Measurements from ENCODE around the gene ADARB1. TPM values are rescaled to one million over a fixed set of nuclear protein-coding genes. Genes with fewer than 3 reads are reported as not detected.

ADARB1 gene
- total RNA-seq, 4 donors from 2014 or later, result 12.1 to 32.4 (median 14.4) TPM

DNA sequence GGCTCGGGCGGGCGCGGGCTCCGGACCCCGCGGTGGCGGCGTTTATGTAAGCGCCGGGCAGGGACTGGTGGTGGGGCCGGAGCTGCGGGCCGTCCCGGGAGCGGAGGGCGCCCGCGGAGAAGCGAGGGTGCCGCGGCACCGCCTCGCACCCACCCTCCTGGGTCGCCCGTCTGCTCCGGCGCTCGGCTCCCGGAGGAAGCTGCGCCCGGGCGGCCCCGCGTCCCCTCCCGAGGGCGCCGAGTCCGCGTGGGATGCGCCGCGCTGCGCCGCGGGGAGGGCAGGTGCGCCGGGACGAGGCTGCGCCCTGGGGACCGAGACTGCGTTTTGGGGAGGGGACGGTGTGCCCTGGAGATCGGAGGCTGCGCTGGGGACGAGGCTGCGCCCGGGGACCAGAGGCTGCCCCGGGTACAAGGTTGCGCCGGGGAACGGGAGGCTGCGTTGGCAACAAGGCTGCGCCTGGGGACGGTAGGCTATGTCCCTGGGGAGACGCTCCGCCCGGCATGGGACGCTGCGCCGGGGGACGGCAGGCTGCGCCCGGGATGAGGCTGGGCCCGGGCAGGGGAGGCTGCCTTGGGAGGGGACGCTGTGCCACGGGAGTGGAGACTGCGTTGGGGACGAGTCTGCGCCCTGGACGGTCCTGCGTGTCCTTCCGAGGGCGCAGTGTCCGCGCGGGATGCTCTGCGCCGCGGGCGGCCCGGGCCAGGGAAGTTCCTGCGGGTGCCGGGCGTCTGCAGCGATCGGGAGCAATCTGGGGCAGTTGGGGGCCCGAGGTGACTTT, 627 bp downstream of the ADARB1 start:
- TF ChIP-seq, protein P1, sequence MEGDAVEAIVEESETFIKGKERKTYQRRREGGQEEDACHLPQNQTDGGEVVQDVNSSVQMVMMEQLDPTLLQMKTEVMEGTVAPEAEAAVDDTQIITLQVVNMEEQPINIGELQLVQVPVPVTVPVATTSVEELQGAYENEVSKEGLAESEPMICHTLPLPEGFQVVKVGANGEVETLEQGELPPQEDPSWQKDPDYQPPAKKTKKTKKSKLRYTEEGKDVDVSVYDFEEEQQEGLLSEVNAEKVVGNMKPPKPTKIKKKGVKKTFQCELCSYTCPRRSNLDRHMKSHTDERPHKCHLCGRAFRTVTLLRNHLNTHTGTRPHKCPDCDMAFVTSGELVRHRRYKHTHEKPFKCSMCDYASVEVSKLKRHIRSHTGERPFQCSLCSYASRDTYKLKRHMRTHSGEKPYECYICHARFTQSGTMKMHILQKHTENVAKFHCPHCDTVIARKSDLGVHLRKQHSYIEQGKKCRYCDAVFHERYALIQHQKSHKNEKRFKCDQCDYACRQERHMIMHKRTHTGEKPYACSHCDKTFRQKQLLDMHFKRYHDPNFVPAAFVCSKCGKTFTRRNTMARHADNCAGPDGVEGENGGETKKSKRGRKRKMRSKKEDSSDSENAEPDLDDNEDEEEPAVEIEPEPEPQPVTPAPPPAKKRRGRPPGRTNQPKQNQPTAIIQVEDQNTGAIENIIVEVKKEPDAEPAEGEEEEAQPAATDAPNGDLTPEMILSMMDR (IDR thresholded peaks at IDR 0.05; ENCODE audit: low read depth), result no peak

DNA sequence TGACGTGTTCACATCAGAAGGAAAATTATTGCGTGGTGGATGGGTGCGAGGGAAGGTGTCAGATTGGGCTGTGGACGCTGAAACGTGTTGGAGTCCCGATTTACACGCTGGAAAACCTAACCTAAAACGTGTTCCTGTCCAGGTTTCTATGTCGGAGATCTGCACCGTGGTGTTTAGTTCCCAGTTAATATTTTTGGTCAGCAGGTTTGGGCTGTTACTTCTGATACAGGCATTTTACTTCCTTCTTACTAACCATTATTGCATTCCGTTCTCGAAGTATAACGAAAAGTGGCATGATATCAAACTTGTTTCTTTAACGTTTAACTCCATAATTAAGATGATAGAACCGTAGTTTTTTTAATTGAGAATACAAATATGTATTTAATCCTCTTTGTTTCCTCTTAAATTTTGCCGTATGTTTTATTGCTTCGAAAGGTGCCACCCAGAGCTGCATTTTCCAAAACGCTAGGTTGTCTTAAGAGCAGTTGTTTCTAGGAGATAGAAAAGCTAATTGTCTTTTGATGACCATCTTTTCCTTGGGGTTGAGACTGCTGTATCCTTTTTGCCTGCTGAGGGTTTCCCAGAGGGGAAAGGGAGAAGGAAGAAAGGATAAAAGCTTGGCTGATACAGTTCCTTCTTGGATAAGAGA, 1.3 kb downstream of the ADARB1 start:
- TF ChIP-seq, protein P1 (IDR thresholded peaks at IDR 0.05; ENCODE audit: low read depth), result no peak

DNA sequence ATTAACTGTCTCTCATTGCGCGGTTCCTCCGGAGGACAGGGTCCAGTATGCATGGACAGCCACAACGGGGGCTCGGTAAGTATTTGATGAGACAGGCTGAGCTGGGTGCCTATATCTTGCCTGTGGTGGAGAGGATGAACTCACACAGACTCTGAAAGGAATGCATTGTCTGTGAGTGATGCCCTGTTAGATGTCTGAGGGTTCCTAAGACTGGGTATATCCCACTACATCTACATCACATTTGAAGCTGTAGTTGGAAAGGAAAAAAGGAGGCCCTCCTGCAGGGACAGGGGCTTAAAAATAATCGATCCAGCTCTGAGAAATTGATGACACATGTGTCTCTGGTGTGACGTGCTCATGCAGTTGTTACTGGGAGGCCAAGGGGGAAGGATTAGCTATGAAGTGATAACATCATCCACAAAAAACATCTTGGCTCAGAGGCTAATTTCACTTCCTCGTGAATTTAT, 1.9 kb downstream of the ADARB1 start:
- TF ChIP-seq, protein P1 (IDR thresholded peaks at IDR 0.05; ENCODE audit: low read depth), result no peak

DNA sequence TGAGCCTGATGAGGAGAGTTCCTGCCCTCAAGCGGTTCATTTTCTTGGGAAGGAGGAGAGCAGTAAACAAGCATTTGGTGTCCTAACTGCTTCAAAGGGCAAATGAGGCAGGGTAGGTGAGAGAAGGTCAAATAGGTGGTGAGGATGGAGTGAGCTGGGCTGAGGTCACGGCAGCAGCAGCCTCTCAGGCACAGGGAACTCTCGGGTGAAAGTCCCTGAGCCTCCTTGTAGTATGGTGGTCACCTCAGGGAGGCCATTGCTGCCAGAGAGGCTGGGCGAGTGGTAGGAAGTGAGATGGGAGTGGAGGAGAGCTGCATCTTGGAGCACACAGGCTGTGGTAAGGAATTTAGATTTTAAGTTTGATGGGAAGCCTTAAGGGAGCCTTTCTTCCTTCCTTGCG, 4.0 kb downstream of the ADARB1 start:
- TF ChIP-seq, protein P1 (IDR thresholded peaks at IDR 0.05; ENCODE audit: low read depth), result no peak

DNA sequence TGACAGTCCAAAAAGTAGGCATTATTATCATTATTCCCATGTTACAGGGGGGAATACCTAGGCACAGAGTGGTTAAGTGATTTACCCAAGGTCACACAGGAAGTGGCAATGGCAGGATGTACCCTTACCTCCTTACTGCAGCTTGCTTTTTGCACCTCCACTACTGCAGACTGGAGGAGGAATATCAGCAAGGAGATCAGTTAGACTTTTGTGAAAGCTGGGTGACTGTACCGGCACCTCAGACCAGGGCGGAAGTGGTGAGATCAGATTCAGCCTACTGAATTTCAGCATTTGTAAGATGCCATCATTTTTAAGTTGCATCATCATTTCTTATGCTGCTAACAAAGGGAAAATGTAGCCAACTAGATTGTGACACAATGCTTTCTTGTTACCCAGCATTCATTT, 4.5 kb downstream of the ADARB1 start:
- TF ChIP-seq, protein P1 (IDR thresholded peaks at IDR 0.05; ENCODE audit: low read depth), result no peak

DNA sequence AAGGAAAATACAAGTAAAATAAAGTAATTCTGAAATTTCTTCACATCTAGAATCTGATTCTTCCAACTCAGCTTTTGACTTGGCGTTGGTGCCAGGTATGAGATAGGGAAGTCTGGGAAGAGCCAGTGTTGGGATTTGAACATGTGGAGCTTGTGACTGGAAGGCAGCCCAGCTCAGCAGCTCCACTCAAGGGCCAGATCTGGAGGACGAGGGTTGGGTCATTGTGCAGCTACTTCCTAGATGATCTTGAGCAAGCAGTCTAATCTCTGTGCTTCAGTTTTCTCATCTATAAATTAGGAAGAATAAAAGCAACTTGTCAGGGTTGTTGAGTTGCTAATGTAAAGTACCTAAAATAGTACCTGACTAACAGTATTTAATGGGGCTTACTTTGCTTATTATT, 5.0 kb downstream of the ADARB1 start:
- TF ChIP-seq, protein P1 (IDR thresholded peaks at IDR 0.05; ENCODE audit: low read depth), result no peak

DNA sequence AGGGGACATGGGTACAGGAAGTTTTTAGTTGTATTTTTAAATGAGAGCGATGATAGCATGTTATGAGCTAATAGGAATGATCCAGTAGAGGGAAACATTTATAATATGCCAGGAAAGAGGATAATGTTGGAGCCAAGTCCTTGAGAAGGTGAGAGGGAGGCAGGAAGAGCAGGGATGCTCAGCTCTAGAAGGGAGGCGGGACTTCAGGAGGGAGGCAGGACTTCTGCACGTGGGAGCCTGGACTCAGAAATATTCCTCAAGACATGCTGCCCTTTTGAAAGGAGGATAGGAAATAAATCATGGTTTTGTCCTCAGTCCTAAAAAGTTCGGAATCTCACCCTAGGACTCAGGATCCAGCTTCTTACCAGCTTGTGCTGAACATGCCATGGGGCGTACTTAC, 5.9 kb downstream of the ADARB1 start:
- TF ChIP-seq, protein P1 (IDR thresholded peaks at IDR 0.05; ENCODE audit: low read depth), result no peak
